Chondrocyte (in vitro differentiated cells): ENCODE measurements around the gene MUC5AC. TPM values are rescaled to one million over a fixed set of nuclear protein-coding genes. Genes with fewer than 3 reads are reported as not detected.

Experiments
- DNase-seq: peaks from one replicate; pipeline ENCODE4 v3.0.0; 2021; ENCODE audit warnings: mixed read lengths, low spot score
- H3K27ac Mint-ChIP-seq: one replicate; pipeline ENCODE4 v1.8.0; 2021; ENCODE audit warnings: mild to moderate bottlenecking, moderate library complexity, mixed read lengths; ENCODE audit not compliant: unreplicated experiment
- H3K27me3 Mint-ChIP-seq: 2 replicates; pipeline ENCODE4 v1.8.0; 2021; ENCODE audit warnings: low read depth, mixed read lengths
- H3K36me3 Mint-ChIP-seq: 2 replicates; pipeline ENCODE4 v1.8.0; 2021; ENCODE audit warnings: low read depth, mixed read lengths
- H3K4me1 Mint-ChIP-seq: 2 replicates; pipeline ENCODE4 v1.8.0; 2021; ENCODE audit warnings: low read depth, mild to moderate bottlenecking, mixed read lengths
- H3K4me3 Mint-ChIP-seq: one replicate; pipeline ENCODE4 v1.8.0; 2021; ENCODE audit warnings: mild to moderate bottlenecking, moderate library complexity, mixed read lengths; ENCODE audit not compliant: unreplicated experiment
- H3K9me3 Mint-ChIP-seq: 2 replicates; pipeline ENCODE4 v1.8.0; 2021; ENCODE audit warnings: low read depth, mixed read lengths
- CTCF ChIP-seq: fragments of 200-600 bp; sonication (generic); IDR thresholded peaks from 2 replicates; pipeline ENCODE4 v1.5.0; 2021; ENCODE audit warnings: antibody characterized with exemption, mild to moderate bottlenecking, moderate library complexity
- total RNA-seq: library from RNA; stranded (reverse); gene quantifications from 3 replicates; pipeline ENCODE4 v1.2.1, GENCODE V29; 2021

MUC5AC gene
- total RNA-seq, 1 donor from 2014 or later = not detected

- H3K27ac Mint-ChIP-seq = no peak overlapping the region
Measured at GRCh38 chr11:1233351-1234053, 75.7 kb downstream of the MUC5AC start.

GRCh38 chr11:1234054-1234720 lies 76.4 kb downstream of the MUC5AC start:
- peak; percentile 91 for DNase-seq
- TF ChIP-seq CTCF = no peak
- peaks cover 8% of the 10 kb centered on the region for H3K27me3 Mint-ChIP-seq
- H3K4me3 Mint-ChIP-seq = no peak overlapping the region
- H3K27ac Mint-ChIP-seq = no peak overlapping the region
- no peaks in the 10 kb centered on the region for H3K4me1 Mint-ChIP-seq
- no peaks in the 10 kb centered on the region for H3K36me3 Mint-ChIP-seq
- H3K9me3 Mint-ChIP-seq = no peaks in the 10 kb centered on the region

More at GRCh38 chr11:1233351-1234053, 75.7 kb downstream of the MUC5AC start:
- DNase-seq = peak; percentile 81
- Mint-ChIP-seq H3K9me3 (no peaks in the 10 kb centered on the region), H3K4me1 (no peaks in the 10 kb centered on the region), H3K36me3 (no peaks in the 10 kb centered on the region), H3K4me3 (no peak overlapping the region), H3K27me3 (peaks cover 8% of the 10 kb centered on the region)
- TF ChIP-seq CTCF = peak; percentile 22

GRCh38 chr11:1234771-1235305 lies 77.1 kb downstream of the MUC5AC start:
- peaks cover 8% of the 10 kb centered on the region for H3K27me3 Mint-ChIP-seq
- no peaks in the 10 kb centered on the region for H3K36me3 Mint-ChIP-seq
- peak; percentile 85 for DNase-seq
- TF ChIP-seq CTCF = no peak
- no peaks in the 10 kb centered on the region for H3K4me1 Mint-ChIP-seq
- no peak overlapping the region for H3K27ac Mint-ChIP-seq
- no peak overlapping the region for H3K4me3 Mint-ChIP-seq
- H3K9me3 Mint-ChIP-seq = no peaks in the 10 kb centered on the region

- Mint-ChIP-seq H3K4me1 (no peaks in the 10 kb centered on the region), H3K4me3 (no peak overlapping the region), H3K27me3 (peaks cover 7% of the 10 kb centered on the region), H3K27ac (no peak overlapping the region), H3K36me3 (no peaks in the 10 kb centered on the region), H3K9me3 (no peaks in the 10 kb centered on the region)
- DNase-seq = no peak
- TF ChIP-seq CTCF = no peak
Measured at GRCh38 chr11:1235306-1235900, 77.7 kb downstream of the MUC5AC start.

- Mint-ChIP-seq H3K9me3 (no peaks in the 10 kb centered on the region), H3K4me3 (no peak overlapping the region), H3K4me1 (no peaks in the 10 kb centered on the region), H3K27ac (no peak overlapping the region), H3K27me3 (peaks cover 6% of the 10 kb centered on the region), H3K36me3 (no peaks in the 10 kb centered on the region)
- peak; percentile 76 for DNase-seq
- no peak for TF ChIP-seq CTCF
Measured at GRCh38 chr11:1235901-1236315, 78.2 kb downstream of the MUC5AC start.
